Activated CD4-positive, alpha-beta T cell treated with anti-CD3 and anti-CD28 coated beads, Interleukin-2, amount 10 ng/mL, durations not matched to agents 24 days and 14 days (primary cell): ENCODE measurements around the gene SNPH. TPM values are rescaled to one million over a fixed set of nuclear protein-coding genes. Genes with fewer than 3 reads are reported as not detected.

ENCODE experiments used
- DNase-seq: peaks from one replicate; pipeline ENCODE4 v3.0.0; 2022
- H3K27ac Mint-ChIP-seq: one replicate; pipeline ENCODE4 v1.8.0; 2022; ENCODE audit warnings: mild to moderate bottlenecking, mixed read lengths
- H3K27me3 Mint-ChIP-seq: one replicate; pipeline ENCODE4 v1.8.0; 2022; ENCODE audit warnings: mixed read lengths
- H3K36me3 Mint-ChIP-seq: one replicate; pipeline ENCODE4 v1.8.0; 2022; ENCODE audit warnings: low read depth, mild to moderate bottlenecking, mixed read lengths
- H3K4me1 Mint-ChIP-seq: one replicate; pipeline ENCODE4 v1.8.0; 2021; ENCODE audit warnings: mixed read lengths
- H3K4me3 Mint-ChIP-seq: one replicate; pipeline ENCODE4 v1.8.0; 2022; ENCODE audit warnings: mild to moderate bottlenecking, moderate library complexity, mixed read lengths
- H3K9me3 Mint-ChIP-seq: one replicate; pipeline ENCODE4 v1.8.0; 2021; ENCODE audit warnings: mixed read lengths
- intact Hi-C: fragments of 100-400 bp; cut with micrococcal nuclease; formaldehyde crosslinking; loops from one replicate; pipeline ENCODE4 v1.15.1; 2023
- total RNA-seq: library from RNA; stranded (reverse); gene quantifications from 2 replicates; pipeline ENCODE4 v1.2.3, GENCODE V29; 2022

Gene SNPH
- total RNA-seq, 1 donor from 2014 or later: 1.7 TPM

DNA sequence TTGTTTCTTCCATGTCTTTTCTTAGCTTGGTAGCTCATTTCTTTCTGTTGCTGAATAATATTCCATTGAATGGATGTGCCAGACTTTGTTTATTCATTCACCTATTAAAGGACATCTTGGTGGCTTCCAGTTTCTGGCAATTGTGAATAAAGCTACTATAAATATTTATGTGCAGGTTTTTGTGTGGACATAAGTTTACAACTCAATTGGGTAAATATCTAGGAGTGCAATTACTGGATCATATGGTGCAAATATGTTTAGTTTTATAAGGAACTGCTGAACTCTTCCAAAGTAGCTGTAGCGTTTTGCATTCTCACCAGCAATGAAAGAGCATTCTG is 79.6 kb downstream of the SNPH start:
- intact Hi-C loops: loop anchor here (1.0 to 2.0 kb wide), 2 partner anchors 12 to 19 kb away; no protein-coding TSS in a partner anchor

DNA sequence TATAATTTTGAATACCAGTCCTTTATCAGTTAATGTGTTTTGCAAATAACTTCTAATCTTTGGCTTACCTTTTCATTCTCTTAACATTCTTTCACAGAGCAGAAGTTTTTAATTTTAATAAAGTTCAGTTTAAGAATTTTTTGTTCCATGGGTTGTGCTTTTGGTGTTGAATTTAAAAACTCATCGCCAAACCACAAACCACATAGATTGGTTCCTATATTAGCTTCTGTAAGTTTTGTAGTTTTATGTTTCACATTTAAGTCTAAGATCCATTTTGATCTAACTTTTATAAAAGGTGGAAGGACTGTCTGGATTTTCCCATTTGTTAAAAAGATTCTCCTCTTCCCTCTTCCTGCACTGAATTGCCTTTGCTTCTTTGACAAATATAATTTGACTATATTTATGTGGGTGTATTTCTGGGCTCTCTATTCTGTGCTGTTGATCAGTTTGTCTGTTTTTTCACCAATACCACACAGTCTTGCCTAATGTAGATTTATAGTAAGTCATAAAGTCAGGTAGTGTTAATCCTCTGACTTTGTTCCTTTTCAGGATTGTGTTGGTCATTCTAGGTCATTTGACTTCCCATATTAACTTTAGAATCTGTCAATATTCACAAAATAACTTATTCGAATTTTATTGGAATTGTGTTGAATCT is 80.3 kb downstream of the SNPH start:
- peaks cover 18% of the 10 kb centered on the region for H3K4me1 Mint-ChIP-seq
- peak overlapping the region; percentile 13 for H3K4me3 Mint-ChIP-seq
- H3K9me3 Mint-ChIP-seq: peaks cover 20% of the 10 kb centered on the region
- peak overlapping the region; percentile 9 for H3K27ac Mint-ChIP-seq
- H3K27me3 Mint-ChIP-seq: no peaks in the 10 kb centered on the region
- intact Hi-C loops: loop anchor here (1.0 to 2.0 kb wide), 2 partner anchors 11 to 20 kb away; no protein-coding TSS in a partner anchor
- H3K36me3 Mint-ChIP-seq: peaks cover 41% of the 10 kb centered on the region
- peak; percentile 43 for DNase-seq

More for the DNA sequence above, 79.6 kb downstream of the SNPH start:
- H3K36me3 Mint-ChIP-seq: peaks cover 35% of the 10 kb centered on the region
- H3K27ac Mint-ChIP-seq: no peak overlapping the region
- peaks cover 18% of the 10 kb centered on the region for H3K4me1 Mint-ChIP-seq
- H3K27me3 Mint-ChIP-seq: no peaks in the 10 kb centered on the region
- no peak overlapping the region for H3K4me3 Mint-ChIP-seq
- no peak for DNase-seq
- peaks cover 12% of the 10 kb centered on the region for H3K9me3 Mint-ChIP-seq

DNA sequence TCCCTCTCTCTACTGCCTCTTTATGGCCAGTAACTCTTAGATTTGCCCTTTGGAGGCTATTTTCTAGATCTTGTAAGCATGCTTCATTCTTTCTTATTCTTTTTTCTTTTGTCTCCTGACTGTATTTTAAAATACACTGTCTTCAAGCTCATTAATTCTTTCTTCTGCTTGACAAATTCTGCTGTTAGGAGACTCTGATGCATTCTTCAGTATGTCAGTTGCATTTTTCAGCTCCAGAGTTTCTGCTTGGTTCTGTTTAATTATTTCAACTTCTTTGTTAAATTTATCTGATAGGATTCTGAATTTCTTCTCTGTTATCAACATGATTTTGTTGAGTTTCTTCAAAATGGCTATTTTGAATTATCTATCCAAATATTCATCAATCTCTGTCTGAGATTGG is 87.9 kb downstream of the SNPH start:
- intact Hi-C loops: no loop called here
- Mint-ChIP-seq H3K4me3 (no peak overlapping the region), H3K27me3 (no peaks in the 10 kb centered on the region), H3K9me3 (peaks cover 42% of the 10 kb centered on the region), H3K27ac (no peak overlapping the region), H3K36me3 (peaks cover 78% of the 10 kb centered on the region), H3K4me1 (peaks cover 21% of the 10 kb centered on the region)
- DNase-seq: no peak

DNA sequence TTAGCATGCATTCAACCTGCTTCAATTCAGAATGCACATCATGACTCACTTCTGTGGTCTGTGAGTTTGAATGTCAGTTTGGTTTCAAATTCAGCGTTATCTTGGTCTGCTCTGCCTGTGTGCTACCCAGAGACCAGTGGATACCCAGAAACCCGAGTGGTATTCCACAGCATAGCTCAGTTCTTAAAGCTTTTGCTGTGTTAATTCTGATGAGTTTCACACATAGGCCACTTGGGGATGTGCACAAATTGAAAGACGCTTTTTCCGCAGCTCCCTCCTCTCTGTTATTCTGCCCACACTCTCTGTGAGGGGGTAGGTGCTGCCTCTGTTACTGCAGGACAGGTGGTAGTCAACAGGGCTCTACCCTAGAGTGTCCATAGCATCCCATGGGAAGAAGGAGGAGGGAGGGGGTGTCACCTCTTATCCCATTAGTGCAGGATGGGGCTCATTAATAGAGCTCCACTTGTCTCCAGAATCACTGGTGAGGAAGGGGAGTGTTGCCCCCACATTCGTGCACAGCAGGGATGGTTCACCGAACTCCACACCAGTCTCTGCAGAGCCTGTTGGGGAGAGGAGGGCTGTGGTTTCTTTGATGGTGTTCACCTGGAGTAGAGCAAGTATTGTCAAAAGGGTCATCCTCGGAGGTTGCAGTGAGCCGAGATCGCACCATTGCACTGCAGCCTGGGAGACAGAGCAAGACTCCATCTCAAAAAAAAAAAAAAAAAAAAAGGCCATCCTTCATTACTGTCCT is 92.0 kb downstream of the SNPH start:
- H3K4me1 Mint-ChIP-seq: peaks cover 51% of the 10 kb centered on the region
- intact Hi-C loops: loop anchor here (1.0 to 2.0 kb wide), 4 partner anchors 12 to 77 kb away; partner anchors contain the start of gene FKBP1A
- DNase-seq: peak; percentile 86
- peaks cover 22% of the 10 kb centered on the region for H3K9me3 Mint-ChIP-seq
- peak overlapping the region; percentile 83 for H3K27ac Mint-ChIP-seq
- H3K36me3 Mint-ChIP-seq: peaks cover 80% of the 10 kb centered on the region
- H3K4me3 Mint-ChIP-seq: peak overlapping the region; percentile 69
- no peaks in the 10 kb centered on the region for H3K27me3 Mint-ChIP-seq

Other genes with a start within 250 kb of the SNPH start
- gene PSMF1, start 147.7 kb upstream of the SNPH start, total RNA-seq: 168 and 172 TPM in 2 replicates
- 1.6 and 1.9 TPM in 2 replicates for gene TMEM74B, start 81.3 kb upstream of the SNPH start, total RNA-seq
- 0.12 TPM in 1 of 2 replicates, not detected in the other for gene C20orf202, start 62.8 kb upstream of the SNPH start, total RNA-seq
- not detected in 2 replicates for gene RAD21L1, start 40.2 kb upstream of the SNPH start, total RNA-seq
- 2.0 and 3.0 TPM in 2 replicates for gene SDCBP2, start 62.8 kb downstream of the SNPH start, total RNA-seq
- 291 and 292 TPM in 2 replicates for gene FKBP1A, start 126.8 kb downstream of the SNPH start, total RNA-seq
- 101 and 109 TPM in 2 replicates for gene NSFL1C, start 200.6 kb downstream of the SNPH start, total RNA-seq
- gene SIRPB2, start 225.1 kb downstream of the SNPH start, total RNA-seq: not detected in 2 replicates